ENCODE measurements around the gene KDM3B.
"Not testable (repeated sequence)": the region's sequence is repeated elsewhere in the genome, so short reads cannot be mapped to it uniquely, and the experiment has no call there.

KDM3B gene

DNA sequence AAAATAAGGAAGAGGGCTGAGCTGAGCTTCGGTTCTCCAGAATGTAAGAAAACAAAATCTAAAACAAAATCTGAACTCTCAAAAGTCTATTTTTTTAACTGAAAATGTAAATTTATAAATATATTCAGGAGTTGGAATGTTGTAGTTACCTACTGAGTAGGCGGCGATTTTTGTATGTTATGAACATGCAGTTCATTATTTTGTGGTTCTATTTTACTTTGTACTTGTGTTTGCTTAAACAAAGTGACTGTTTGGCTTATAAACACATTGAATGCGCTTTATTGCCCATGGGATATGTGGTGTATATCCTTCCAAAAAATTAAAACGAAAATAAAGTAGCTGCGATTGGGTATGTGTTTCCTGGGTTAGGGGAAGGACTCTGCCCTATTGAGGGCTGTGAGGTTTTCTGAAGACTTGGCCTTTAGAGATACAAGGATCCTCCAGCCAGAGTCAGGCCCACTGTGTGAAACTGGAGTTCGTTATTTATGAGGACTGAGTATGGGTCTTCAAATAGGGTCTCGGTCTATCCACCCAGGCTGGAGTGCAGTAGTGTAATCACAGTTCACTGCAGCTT lies 116.6 kb downstream of the KDM3B start:
- no peak for DNase-seq

DNA sequence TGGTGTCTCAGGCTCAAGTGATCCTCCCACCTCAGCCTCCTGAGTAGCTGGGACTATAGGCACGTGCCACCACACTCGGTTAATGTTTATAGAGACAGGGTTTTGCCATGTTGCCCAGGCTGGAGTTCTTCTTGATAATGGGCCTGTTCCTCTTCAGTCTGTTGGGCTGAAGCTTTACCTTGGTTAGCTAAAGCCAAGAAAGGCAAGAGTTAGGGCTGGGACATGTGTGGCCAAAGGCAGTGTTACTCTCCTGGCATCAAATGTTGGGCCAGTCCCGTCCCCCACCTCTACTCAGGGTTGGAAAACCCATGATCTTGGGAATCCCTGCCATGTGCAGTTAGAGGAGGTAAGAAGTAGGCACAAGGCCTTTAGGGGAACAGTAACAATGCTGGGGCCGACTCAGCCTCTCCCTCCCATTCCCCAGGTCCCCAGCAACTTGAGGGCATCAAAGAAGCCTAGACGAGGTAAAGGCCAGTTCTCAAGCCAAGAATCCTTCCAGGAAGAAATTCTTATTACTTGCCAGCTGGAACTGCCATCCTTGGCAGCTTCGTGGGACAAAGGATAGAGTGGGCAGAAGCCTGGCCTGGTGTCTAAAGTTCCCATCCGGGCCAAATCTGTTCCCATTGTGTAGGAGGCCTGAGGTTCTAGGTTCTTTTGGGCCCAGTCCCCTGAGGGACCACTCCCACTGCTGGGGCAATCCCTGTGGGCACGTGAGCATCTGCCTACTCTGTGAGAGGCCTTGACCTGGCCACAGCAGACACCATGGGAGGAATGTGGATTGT lies 117.2 kb downstream of the KDM3B start:
- DNase-seq = no peak

DNA sequence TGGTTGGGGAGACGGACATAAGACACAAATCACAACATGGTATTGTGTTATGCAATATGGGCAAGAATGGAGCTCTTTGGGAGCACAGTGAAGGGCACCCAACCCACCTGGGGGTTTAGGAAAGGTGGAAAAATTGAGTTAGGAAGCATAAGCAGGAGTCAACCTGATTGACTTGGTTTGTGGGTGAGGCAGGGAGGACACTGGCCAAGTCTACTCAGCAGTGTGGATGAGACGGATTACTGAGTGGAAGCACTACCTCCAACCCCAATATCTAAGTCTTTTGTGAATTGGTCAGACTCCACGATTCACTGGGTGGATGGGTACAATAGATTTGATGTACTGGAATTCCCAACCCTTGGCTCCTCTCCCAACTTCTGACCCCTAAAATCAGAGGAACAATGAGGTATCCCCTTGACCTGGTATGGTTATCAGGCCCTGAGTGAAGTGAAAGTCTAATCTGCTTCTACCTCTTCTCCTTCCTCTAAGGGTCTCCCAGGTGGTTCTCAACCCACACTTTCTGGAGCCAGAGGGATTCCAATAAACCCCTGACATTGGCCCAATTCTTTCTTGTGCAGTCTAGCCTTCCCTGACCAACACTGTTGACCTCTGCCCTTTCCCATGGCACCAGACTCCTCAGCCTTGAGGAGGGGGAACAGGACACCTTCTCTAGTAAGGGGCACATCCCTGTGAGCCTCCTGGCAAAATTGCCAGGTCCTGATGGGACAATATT lies 118.0 kb downstream of the KDM3B start:
- no peak for DNase-seq

DNA sequence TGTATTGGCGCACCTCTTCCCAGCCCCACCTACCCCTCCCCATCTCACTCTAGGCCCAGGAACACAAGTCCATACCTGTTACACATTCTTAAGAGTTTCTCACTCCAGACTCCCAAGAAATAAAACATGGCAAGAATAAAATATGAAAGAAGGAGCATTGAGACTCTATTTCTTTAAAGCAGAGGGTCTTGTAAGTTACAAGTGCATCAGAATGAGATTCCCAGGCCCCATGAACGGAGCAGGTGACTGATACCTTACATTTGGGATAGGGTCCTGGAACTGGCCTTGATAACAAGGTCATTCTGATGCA lies 118.5 kb downstream of the KDM3B start:
- DNase-seq = no peak

DNA sequence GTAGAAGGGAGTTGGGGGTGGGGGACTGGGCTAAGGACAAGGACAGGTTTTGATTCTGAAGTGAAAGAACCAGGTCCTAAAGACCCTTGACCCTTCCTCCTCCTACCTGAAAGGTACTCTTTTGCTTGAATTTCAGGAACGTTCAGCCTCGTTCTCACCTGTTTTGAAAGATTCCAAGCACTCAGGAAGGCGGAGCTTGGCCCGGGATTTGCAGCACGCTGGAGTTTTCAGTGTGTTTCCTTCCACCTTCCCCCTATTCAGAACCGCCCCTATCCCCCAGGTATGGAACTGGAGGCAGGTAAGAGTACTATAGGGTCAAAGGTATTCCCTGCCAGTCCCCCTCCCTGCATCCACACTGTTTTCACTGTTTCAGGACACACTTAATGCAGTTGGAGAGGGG lies 119.9 kb downstream of the KDM3B start:
- no peak for DNase-seq

DNA sequence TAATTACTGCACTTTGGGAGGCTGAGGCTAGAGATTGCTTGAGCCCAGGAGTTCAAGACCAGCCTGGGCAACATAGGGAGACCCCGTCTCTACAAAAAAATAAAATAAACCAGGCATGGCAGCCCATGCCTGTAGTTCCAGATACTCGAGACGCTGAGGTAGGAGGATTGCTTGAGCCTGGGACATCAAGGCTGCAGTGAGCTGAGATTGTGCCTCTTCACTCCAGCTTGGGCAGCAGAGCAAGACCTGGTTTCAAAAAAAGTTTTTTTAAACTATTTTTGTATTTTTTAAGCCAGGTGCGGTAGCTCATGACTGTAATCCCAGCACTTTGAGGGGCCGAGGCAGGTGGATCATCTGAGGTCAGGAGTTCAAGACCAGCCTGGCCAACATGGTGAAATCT lies 120.7 kb downstream of the KDM3B start:
- DNase-seq = not testable (repeated sequence)

DNA sequence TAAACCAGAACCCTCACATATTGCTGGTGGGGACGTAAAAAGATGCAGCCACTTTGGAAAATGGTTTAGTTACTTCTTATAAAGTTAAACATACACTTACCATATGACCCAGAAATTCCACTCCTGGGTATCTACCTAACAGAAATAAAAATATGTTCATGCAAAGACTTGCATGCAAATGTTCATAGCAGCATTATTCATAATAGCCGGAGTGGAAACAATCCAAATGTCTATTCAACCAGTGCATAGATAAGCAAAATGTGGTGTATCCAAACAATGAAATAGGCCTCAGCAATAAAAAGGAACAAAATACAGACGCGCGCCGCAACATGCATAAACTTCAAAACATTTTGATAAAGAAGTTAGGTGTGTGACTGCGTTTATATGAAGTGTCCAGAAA lies 124.4 kb downstream of the KDM3B start:
- no peak for DNase-seq

DNA sequence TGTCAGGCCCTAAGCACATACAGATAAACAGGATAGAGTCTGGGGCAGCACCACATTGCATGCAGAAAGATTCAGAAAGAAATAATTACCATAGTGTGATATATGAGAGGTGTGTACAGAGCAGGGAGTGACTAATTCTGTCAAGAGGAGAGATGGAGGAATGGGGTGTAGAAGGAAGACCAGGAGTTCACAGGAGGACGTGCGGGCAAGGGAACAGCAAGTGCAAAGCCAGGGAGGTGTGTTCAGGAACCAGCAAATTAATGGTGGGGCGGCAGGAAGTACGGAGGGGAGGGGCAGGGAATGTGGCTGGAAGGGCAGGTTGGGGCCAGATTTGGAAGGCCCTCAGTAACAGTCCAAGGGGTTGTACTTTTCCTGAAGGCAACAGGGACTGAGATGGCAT lies 130.2 kb downstream of the KDM3B start:
- no peak for DNase-seq
